K562 (cell line): ENCODE data around the gene NDUFS6. TPM values are rescaled to one million over a fixed set of nuclear protein-coding genes. Genes with fewer than 3 reads are reported as not detected.

Experiments
- ATAC-seq: fragments of 200-7000 bp; cut with Tn5 transposase; 3 replicates; pipeline ENCODE4 v1.9.1; 2020; ENCODE audit warnings: moderate library complexity
- BruUV-seq: library from RNA; stranded (reverse); fragments of 400-500 nt; replicated peaks from 2 replicates; lab custom pipeline; 2021; lab: Mats Ljungman, UMichigan
- CTCF ChIA-PET: fragments of 300-600 bp; formaldehyde crosslinking; extraction: SDS; loops from one replicate; lab custom pipeline; 2021; ENCODE audit warnings: low intra/inter-chr PET ratio; lab: Yijun Ruan, JAX
- POLR2A ChIA-PET: fragments of 300-600, 350-650 bp; sonication (Branson Sonifier 250); formaldehyde crosslinking; extraction: SDS; loops from one replicate; lab custom pipeline; 2021; ENCODE audit warnings: antibody characterized with exemption, inconsistent platforms; lab: Yijun Ruan, JAX
- DNase-seq, 4 experiments: peaks; one replicate each; pipeline versions ENCODE4 v3.0.0 to v3.0.0-alpha.2; 2011 to 2018; ENCODE audit warnings: low spot score in 3 of 4, mixed read lengths in 3 of 4; ENCODE audit errors: extremely low read depth in 1 of 4
- FAIRE-seq: peaks from 2 replicates; lab custom pipeline; 2011; peaks lifted over from hg19 to GRCh38; lab: Jason Lieb, UNC
- H2AFZ ChIP-seq: 2 replicates; pipeline ENCODE4 v1.6.0; 2011; ENCODE audit warnings: low read depth, low read length, control low read depth, inconsistent platforms
- H3K27ac ChIP-seq: fragments of 200-600 bp; 3 replicates; pipeline ENCODE4 v1.8.0; 2011; ENCODE audit warnings: low read depth, mild to moderate bottlenecking, control low read depth, inconsistent platforms, low read length, moderate library complexity, mixed read lengths; ENCODE audit errors: extremely low read depth
- H3K27me3 ChIP-seq, 2 experiments: fragments of 300-600 bp in 1 of 2; 2 replicates in 1 of 2; 3 replicates in 1 of 2; pipeline versions ENCODE4 v1.6.0 to v1.8.0; 2011; ENCODE audit warnings: inconsistent platforms in 2 of 2, low read length in 2 of 2, mild to moderate bottlenecking in 1 of 2, mixed read lengths in 1 of 2, moderate library complexity in 1 of 2; ENCODE audit not compliant: control insufficient read depth in 2 of 2, insufficient read depth in 2 of 2
- H3K36me3 ChIP-seq: fragments of 300-600 bp; 3 replicates; pipeline ENCODE4 v1.8.0; 2011; ENCODE audit warnings: mild to moderate bottlenecking, low read length, inconsistent platforms; ENCODE audit not compliant: control insufficient read depth, insufficient read depth
- H3K4me1 ChIP-seq, 2 experiments: fragments of 200-600 bp in 1 of 2; replicated peaks in 1 of 2; 2 replicates in 1 of 2; 3 replicates in 1 of 2; pipeline versions ENCODE4 v1.5.1 to v1.8.0; 2011; ENCODE audit warnings: inconsistent platforms in 2 of 2, low read length in 2 of 2, mild to moderate bottlenecking in 1 of 2, mixed read lengths in 1 of 2, moderate library complexity in 1 of 2; ENCODE audit not compliant: control insufficient read depth in 2 of 2, insufficient read depth in 2 of 2
- H3K4me2 ChIP-seq: 2 replicates; pipeline ENCODE4 v1.6.1; 2011; ENCODE audit warnings: low read length, control low read depth, inconsistent platforms, mixed read lengths; ENCODE audit not compliant: insufficient read depth
- H3K4me3 ChIP-seq: fragments of 200-600 bp; sonication (generic), shearing (Covaris generic); 2 replicates; pipeline ENCODE4 v1.5.1; 2016; ENCODE audit warnings: control low read depth, inconsistent platforms
- H3K79me2 ChIP-seq: fragments of 200-600 bp; 3 replicates; pipeline ENCODE4 v1.8.0; 2011; ENCODE audit warnings: low read length, inconsistent platforms; ENCODE audit not compliant: control insufficient read depth, insufficient read depth
- H3K9ac ChIP-seq, 2 experiments: 2 replicates each; pipeline versions ENCODE4 v1.6.0 to v1.6.1; 2011; ENCODE audit warnings: low read depth in 2 of 2, low read length in 2 of 2, control low read depth in 1 of 2, inconsistent platforms in 1 of 2, mild to moderate bottlenecking in 1 of 2, mixed read lengths in 1 of 2; ENCODE audit not compliant: insufficient read depth in 1 of 2
- H3K9me1 ChIP-seq: one replicate; pipeline ENCODE4 v1.6.0; 2011; ENCODE audit warnings: inconsistent platforms, mild to moderate bottlenecking, low read length, moderate library complexity; ENCODE audit not compliant: control insufficient read depth, insufficient read depth
- H3K9me3 ChIP-seq: replicated peaks from 2 replicates; pipeline ENCODE4 v1.5.1; 2011; ENCODE audit warnings: low read depth, low read length, inconsistent platforms; ENCODE audit not compliant: control insufficient read depth, insufficient read depth
- H4K20me1 ChIP-seq: replicated peaks from 2 replicates; pipeline ENCODE4 v1.6.1; 2011; ENCODE audit warnings: low read length, inconsistent platforms, mixed read lengths; ENCODE audit not compliant: control insufficient read depth, insufficient read depth
- BRD9 ChIP-seq: fragments of 450-650 bp; IDR thresholded peaks from 2 replicates; pipeline ENCODE4 v1.6.1; 2018; ENCODE audit warnings: low read depth; ENCODE audit not compliant: partially characterized antibody
- DPF2 ChIP-seq: fragments of 450-650 bp; IDR thresholded peaks from 2 replicates; pipeline ENCODE4 v1.6.1; 2016
- POLR2A ChIP-seq: fragments of 450-650 bp; conservative IDR thresholded peaks from 2 replicates; pipeline ENCODE4 v1.6.1; 2016
- SUPT5H ChIP-seq: fragments of 450-650 bp; IDR thresholded peaks from 2 replicates; pipeline ENCODE4 v1.6.1; 2016
- WGBS: fragments of 100-300 bp; shearing (Covaris generic); methylation state at CpG from one replicate; pipeline ENCODE4 v1.1.6; 2016; ENCODE audit warnings: low coverage, mixed read lengths; ENCODE audit not compliant: insufficient coverage; ENCODE audit errors: missing lambda C conversion rate; 5-methylcytosine and 5-hydroxymethylcytosine counted together
- in situ Hi-C: fragments of 300-500 bp; cut with MboI; formaldehyde crosslinking; loops from 4 replicates; pipeline ENCODE4 v1.15.0; 2018; ENCODE audit warnings: inconsistent platforms, mixed read lengths
- intact Hi-C: fragments of 100-400 bp; cut with micrococcal nuclease; formaldehyde crosslinking; loops from 2 replicates; pipeline ENCODE4 v1.14.2; 2022
- polyA plus RNA-seq, 8 experiments: library from polyadenylated mRNA; depleted of rRNA in 4 of 8; stranded (reverse) in 5 of 8; unstranded in 3 of 8; fragments of >200 nt; fragmentation: Nextera tagmentation in 2 of 8; fragmentation: Illumina TruSeq in 1 of 8; extraction: Ambion mirVana in 2 of 8; extraction: Trizol in 1 of 8; gene quantifications; 2 replicates each; pipeline versions ENCODE4 v1.2.1 to v1.2.3, GENCODE V29; 2011 to 2014; ENCODE audit warnings: inconsistent platforms in 1 of 8, missing spikeins in 1 of 8
- total RNA-seq, 7 experiments: library from RNA; depleted of rRNA in 6 of 7; stranded (reverse); fragments of >200 nt in 6 of 7; fragmentation: Illumina TruSeq in 2 of 7; extraction: Trizol in 2 of 7; gene quantifications; 2 replicates each; pipeline versions ENCODE4 v1.2.1 to v1.2.3, GENCODE V29; 2011 to 2021; ENCODE audit warnings: low replicate concordance in 1 of 7
- TF ChIP-seq, protein P1 (sequence below): fragments of 450-650 bp; IDR thresholded peaks from 2 replicates; pipeline ENCODE4 v1.6.1; 2017; ENCODE audit warnings: antibody characterized with exemption

Gene NDUFS6
- total and polyA plus RNA-seq, 9 of the 15 experiments (the other 6 are each of a cell fraction or from before 2014, with no cell fraction given) = 36.1 to 291 (median 77.0) TPM

GRCh38 chr5:1817261-1818043, 16.2 kb downstream of the NDUFS6 start:
- H2AFZ ChIP-seq = no peak overlapping the region
- no peak overlapping the region for H3K27ac ChIP-seq
- CTCF ChIA-PET = no interaction called here
- H3K27me3 ChIP-seq = no peaks in the 10 kb centered on the region
- H4K20me1 ChIP-seq = peaks cover 8% of the 10 kb centered on the region
- intact Hi-C loops (no loop called here), in situ Hi-C loops (no loop called here)
- peaks cover 9% of the 10 kb centered on the region; the same call in 2 of the 3 replicates for H3K79me2 ChIP-seq
- no peaks in the 10 kb centered on the region for H3K9me3 ChIP-seq
- BruUV-seq = no TSS peak
- no peaks in the 10 kb centered on the region; a peak in 1 of 5 replicates for H3K4me1 ChIP-seq
- no peaks in the 10 kb centered on the region for H3K9me1 ChIP-seq
- POLR2A ChIA-PET = no interaction called here
- ATAC-seq (peak; percentile 66), DNase-seq (no peak), FAIRE-seq (no peak)
- peaks cover 99% of the 10 kb centered on the region for H3K36me3 ChIP-seq
- H3K4me3 ChIP-seq = no peak overlapping the region
- WGBS = 87% methylated on average over 12 of the region's 15 CpGs
- H3K9ac ChIP-seq = no peak overlapping the region
- peak; percentile 43; the same call in 1 of the 2 replicates for TF ChIP-seq POLR2A
- peak; percentile 60 for TF ChIP-seq SUPT5H
- TF ChIP-seq DPF2 = no peak
- no peak overlapping the region for H3K4me2 ChIP-seq

GRCh38 chr5:1818784-1819183, 17.6 kb downstream of the NDUFS6 start:
- Histone ChIP-seq H3K9me3 (no peaks in the 10 kb centered on the region), H3K9ac (no peak overlapping the region), H3K27ac (no peak overlapping the region), H2AFZ (no peak overlapping the region), H3K36me3 (peaks cover 97% of the 10 kb centered on the region), H3K79me2 (0 out of 3 replicates have a peak, but pooled peaks cover 4% of the 10 kb centered on the region), H3K27me3 (no peaks in the 10 kb centered on the region), H3K9me1 (no peaks in the 10 kb centered on the region), H3K4me3 (no peak overlapping the region), H3K4me1 (no peaks in the 10 kb centered on the region; a peak in 1 of 5 replicates), H3K4me2 (no peak overlapping the region), H4K20me1 (peaks cover 8% of the 10 kb centered on the region)
- in situ Hi-C loops (no loop called here), intact Hi-C loops (no loop called here)
- 91% methylated on average over 5 of the region's 5 CpGs for WGBS
- no peak for DNase-seq
- ChIA-PET POLR2A (no interaction called here), CTCF (no interaction called here)
- BruUV-seq = no TSS peak
- no peak for FAIRE-seq
- ATAC-seq = no peak
- TF ChIP-seq BRD9 = no peak
- TF ChIP-seq, protein P1, sequence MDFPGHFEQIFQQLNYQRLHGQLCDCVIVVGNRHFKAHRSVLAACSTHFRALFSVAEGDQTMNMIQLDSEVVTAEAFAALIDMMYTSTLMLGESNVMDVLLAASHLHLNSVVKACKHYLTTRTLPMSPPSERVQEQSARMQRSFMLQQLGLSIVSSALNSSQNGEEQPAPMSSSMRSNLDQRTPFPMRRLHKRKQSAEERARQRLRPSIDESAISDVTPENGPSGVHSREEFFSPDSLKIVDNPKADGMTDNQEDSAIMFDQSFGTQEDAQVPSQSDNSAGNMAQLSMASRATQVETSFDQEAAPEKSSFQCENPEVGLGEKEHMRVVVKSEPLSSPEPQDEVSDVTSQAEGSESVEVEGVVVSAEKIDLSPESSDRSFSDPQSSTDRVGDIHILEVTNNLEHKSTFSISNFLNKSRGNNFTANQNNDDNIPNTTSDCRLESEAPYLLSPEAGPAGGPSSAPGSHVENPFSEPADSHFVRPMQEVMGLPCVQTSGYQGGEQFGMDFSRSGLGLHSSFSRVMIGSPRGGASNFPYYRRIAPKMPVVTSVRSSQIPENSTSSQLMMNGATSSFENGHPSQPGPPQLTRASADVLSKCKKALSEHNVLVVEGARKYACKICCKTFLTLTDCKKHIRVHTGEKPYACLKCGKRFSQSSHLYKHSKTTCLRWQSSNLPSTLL = no peak
